Pons (tissue), 1 donor: ENCODE measurements around the gene GTF2E1.

Experiments
- DNase-seq: peaks from one replicate; pipeline ENCODE4 v3.0.0-alpha.2; 2016; ENCODE audit warnings: low spot score

Gene GTF2E1

DNA sequence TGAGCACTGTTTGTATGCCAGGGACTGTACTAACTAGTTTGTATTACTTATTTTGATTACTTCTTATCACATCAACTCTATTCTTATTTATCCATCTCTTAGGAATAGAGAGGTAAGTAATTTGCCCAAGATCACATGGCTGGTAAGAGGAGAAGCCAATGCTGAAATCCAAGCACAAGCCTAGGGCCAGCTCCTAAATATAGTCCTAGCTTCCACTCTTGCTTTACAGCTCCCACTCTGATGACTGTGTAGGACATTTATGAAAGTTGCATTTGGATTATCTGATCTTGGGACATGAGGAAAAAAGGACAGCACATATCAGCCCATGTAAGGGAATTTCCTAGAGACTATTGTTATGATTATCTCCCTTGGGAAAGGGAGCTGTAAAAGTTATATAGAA lies 58.1 kb downstream of the GTF2E1 start:
- no peak for DNase-seq

DNA sequence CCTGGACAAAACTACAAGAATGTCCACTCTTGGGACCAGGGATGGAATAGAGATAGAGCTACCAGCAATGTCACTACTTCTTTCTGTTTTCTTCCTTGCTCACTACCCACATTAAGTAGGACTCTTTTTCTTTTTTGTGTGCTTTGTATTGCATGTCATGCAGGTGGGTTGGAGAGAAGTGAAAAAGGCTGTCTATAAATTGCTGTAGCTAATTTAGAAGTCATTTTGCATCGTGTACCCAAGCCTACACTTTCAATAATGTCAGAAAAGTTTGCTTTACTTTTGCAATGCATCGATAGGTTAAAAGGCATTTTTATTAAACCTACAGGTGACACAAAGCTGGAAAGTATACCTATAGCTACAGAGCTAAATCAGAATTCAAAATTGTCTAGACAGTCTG lies 58.9 kb downstream of the GTF2E1 start:
- no peak for DNase-seq

DNA sequence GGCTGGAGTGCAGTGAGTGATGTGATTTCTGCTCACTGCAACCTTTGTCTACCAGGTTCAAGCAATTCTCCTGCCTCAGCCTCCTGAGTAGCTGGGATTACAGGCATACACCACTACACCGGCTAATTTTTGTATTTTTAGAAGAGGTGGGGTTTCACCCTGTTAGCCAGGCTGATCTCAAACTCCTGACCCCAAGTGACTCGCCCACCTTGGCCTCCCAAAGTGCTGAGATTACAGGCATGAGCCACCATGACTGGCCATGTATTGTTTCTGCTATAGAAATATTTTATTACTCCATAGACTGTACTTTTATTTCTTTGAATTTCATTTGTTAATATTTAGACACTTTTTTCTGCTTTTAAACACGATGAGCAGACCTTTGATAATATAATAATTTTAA lies 60.4 kb downstream of the GTF2E1 start:
- DNase-seq: no peak

DNA sequence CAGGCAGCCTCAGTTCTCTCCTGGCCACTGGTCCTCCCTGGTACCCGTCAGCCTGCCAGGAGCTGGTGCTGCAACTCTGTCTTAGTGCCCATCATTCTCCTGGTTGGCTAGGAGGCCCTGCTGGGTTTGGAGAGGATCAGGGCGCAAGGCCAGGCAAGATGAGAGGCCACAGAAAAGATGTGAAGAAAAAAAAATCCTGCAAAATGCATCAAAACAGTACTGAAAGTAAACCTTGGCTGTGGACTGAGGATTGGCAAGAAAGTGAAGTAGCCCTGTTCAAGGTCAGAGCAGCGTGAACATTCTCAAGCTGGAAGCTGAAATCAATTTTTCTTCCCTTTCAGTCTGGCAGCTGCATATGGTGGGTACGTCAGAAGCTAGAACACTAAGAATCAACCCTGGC lies 74.2 kb downstream of the GTF2E1 start:
- peak; percentile 73 for DNase-seq

DNA sequence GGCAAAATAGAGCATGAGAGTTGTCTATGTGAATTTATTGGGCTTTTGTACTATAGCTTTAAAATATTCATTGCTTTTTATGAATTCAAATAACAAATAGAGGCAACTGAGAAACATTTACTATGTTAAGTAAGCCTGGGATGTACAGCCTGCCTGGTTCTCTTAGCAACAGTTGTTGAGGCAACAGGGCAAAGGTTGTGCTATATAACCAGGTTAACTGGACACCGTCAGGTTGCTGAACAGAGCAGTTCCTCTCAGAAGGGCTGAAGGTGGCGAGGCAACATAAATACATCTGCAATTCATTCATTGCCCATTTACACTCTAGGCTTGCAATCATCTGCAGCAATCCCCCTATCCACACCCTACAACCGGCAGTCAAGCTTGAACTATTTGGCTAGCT lies 78.2 kb downstream of the GTF2E1 start:
- DNase-seq: no peak

DNA sequence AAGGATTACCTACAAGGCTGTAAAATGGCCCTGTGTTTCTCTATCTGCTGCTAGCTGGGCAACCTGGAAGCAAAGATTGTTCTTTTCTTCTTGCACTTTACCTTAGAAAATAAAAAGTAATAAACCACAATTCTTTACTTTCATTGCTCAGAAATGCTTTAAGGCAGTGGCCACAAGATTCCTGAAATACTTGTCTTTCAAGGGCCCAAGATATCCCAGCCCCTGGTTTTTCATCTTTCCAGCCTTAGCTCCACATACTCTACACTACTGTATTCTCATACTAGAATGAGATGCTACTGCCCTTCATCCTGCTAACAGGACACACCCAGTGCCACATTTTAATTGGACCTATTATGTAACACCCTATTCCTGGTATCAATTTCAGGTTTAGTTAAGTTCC lies 78.9 kb downstream of the GTF2E1 start:
- DNase-seq: no peak

DNA sequence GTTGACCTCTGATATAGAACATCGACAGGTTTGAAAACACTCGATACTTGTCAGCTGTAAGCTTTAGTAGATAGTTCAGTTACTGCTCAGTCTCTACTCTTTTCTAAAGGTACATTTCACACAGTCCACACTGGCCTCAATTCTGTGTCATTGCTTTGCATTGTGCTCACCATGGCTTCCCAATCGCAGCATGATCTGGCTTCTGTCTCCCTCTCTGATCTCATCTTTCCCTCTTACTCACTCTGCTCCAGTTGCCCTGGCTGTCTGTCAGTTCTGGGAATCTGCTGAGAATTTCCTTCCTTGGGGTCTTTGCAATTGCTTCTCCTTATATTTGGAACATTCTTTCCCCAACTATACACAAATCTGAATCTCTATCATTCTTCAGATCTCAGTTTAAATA lies 80.6 kb downstream of the GTF2E1 start:
- no peak for DNase-seq

DNA sequence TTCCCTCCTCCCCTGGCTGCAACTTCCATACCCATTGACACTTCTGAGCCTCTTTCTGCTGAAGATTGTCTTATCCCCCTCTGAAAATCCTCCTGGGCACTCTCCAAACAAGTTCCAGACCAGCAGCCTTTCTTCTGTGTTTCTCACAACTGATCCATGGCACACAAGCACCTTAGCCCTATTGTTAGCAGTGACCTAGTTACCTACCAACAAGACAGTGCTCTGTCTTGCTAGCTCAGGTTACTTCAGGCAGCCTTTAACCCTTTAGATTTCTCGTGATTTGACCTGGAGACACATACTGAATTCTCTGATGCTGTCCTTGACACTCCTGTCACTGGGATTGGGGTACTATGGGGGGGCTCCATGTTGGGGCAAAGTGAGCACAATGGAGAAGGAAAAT lies 82.1 kb downstream of the GTF2E1 start:
- no peak for DNase-seq

DNA sequence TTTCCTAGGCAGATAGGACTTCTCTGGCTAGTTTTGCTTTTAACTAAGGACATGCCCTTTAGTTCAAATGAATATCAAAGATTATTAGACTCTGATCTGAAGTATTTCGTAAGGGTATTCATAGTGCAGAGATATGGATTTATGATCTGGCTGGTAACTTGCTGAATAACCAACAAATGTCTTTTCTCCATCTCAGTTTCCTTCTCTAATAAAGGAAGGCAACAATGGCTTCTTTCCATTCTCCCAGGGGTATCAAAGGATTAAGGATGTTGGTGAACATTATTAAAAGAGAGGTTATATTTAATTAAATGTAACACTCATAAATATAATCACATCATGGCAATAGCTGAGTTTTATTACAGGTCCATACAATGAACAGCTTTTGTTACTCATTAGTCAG lies 86.3 kb downstream of the GTF2E1 start:
- no peak for DNase-seq

DNA sequence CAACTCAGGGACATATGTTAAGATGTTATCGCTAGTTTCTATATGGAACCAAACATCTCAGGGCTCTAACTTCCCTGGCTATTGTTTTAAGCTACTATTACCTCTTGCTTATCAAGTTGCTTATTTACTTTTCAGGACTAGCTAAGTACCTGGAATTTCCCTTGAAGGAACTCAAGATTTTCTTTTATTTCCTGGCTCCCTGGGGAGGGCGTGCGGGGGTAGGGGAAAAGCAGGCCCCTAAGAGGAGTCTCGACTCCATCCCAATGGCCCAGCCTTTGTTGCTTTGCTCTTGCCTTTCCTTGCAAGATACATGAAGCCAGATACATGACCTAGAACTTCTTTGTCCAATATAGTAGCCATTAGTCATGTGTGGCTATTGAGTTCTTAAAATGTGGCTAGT lies 88.5 kb downstream of the GTF2E1 start:
- DNase-seq: no peak
